Testis (tissue), 3 donors: ENCODE results near the gene SUCLG2. TPM values are rescaled to one million over a fixed set of nuclear protein-coding genes. Genes with fewer than 3 reads are reported as not detected.

Source experiments
- DNase-seq: peaks from one replicate; pipeline ENCODE4 v3.0.0-alpha.2; 2019
- H3K27ac ChIP-seq, 2 donors: fragments of 200-600 bp; sonication (generic); one replicate each; pipeline ENCODE4 v1.5.1; 2019
- H3K27me3 ChIP-seq: fragments of 200-600 bp; sonication (generic); one replicate; pipeline ENCODE4 v1.5.1; 2019
- H3K36me3 ChIP-seq: fragments of 200-600 bp; sonication (generic); one replicate; pipeline ENCODE4 v1.5.1; 2017; ENCODE audit warnings: low read depth; ENCODE audit errors: missing control alignments
- H3K4me1 ChIP-seq: fragments of 200-600 bp; sonication (generic); one replicate; pipeline ENCODE4 v1.5.1; 2019
- H3K4me3 ChIP-seq, 2 donors: fragments of 200-600 bp; sonication (generic); one replicate each; pipeline ENCODE4 v1.5.1; 2017 to 2019
- H3K9me3 ChIP-seq: fragments of 200-600 bp; sonication (generic); one replicate; pipeline ENCODE4 v1.5.1; 2017
- POLR2A ChIP-seq: fragments of 450-650 bp; IDR thresholded peaks from one replicate; pipeline ENCODE4 v1.6.1; 2017; ENCODE audit warnings: antibody characterized with exemption, mild to moderate bottlenecking, moderate library complexity
- WGBS, 2 donors: methylation state at CpG; one replicate each; pipeline ENCODE4 v1.1.5; 2018; 5-methylcytosine and 5-hydroxymethylcytosine counted together
- intact Hi-C: fragments of 100-400 bp; cut with DNase I; formaldehyde crosslinking; loops from one replicate; pipeline ENCODE4 v1.15.1; 2023; ENCODE audit warnings: low total_unique reads
- polyA plus RNA-seq: library from polyadenylated mRNA; stranded (reverse); fragments of 350-450 nt; fragmentation: Illumina TruSeq; extraction: RNeasy Lipid Tissue Mini Kit (QIAGEN cat#74804); gene quantifications from one replicate; pipeline ENCODE4 v1.2.3, GENCODE V29; 2014; ENCODE audit warnings: low read depth, low replicate concordance; ENCODE audit not compliant: insufficient read depth
- total RNA-seq, 2 donors: library from RNA; depleted of rRNA; stranded (reverse); fragments of >200 nt; gene quantifications; one replicate each; pipeline ENCODE4 v1.2.3, GENCODE V29; 2016
- TF ChIP-seq, protein P1 (sequence below), 3 experiments: fragments of 450-650 bp in 2 of 3; fragments of 200-600 bp in 1 of 3; sonication (generic) in 1 of 3; IDR thresholded peaks; one replicate each; pipeline ENCODE4 v1.5.1; 2016 to 2019; ENCODE audit warnings: antibody characterized with exemption in 3 of 3, mild to moderate bottlenecking in 2 of 3, moderate library complexity in 1 of 3

SUCLG2 gene
- total and polyA plus RNA-seq, 3 donors from 2014 or later = 18.0 to 28.7 (median 23.8) TPM

GRCh38 chr3:67362686-67363085 is 291.7 kb downstream of the SUCLG2 start:
- Histone ChIP-seq H3K36me3 (no peaks in the 10 kb centered on the region), H3K27me3 (no peaks in the 10 kb centered on the region), H3K4me1 (no peaks in the 10 kb centered on the region), H3K9me3 (no peaks in the 10 kb centered on the region), H3K4me3 (no peak overlapping the region), H3K27ac (no peak overlapping the region)
- 24 to 49% methylated on average over 4 of the region's 4 CpGs for WGBS, 2 donors
- DNase-seq = no peak
- TF ChIP-seq, protein P1, sequence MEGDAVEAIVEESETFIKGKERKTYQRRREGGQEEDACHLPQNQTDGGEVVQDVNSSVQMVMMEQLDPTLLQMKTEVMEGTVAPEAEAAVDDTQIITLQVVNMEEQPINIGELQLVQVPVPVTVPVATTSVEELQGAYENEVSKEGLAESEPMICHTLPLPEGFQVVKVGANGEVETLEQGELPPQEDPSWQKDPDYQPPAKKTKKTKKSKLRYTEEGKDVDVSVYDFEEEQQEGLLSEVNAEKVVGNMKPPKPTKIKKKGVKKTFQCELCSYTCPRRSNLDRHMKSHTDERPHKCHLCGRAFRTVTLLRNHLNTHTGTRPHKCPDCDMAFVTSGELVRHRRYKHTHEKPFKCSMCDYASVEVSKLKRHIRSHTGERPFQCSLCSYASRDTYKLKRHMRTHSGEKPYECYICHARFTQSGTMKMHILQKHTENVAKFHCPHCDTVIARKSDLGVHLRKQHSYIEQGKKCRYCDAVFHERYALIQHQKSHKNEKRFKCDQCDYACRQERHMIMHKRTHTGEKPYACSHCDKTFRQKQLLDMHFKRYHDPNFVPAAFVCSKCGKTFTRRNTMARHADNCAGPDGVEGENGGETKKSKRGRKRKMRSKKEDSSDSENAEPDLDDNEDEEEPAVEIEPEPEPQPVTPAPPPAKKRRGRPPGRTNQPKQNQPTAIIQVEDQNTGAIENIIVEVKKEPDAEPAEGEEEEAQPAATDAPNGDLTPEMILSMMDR (IDR thresholded peaks at IDR 0.05) = no peak
- TF ChIP-seq POLR2A = no peak
- intact Hi-C loops = no loop called here

GRCh38 chr3:67361770-67362169 is 292.6 kb downstream of the SUCLG2 start:
- TF ChIP-seq, protein P1 (IDR thresholded peaks at IDR 0.05) = no peak
- Histone ChIP-seq H3K36me3 (no peaks in the 10 kb centered on the region), H3K9me3 (no peaks in the 10 kb centered on the region)

GRCh38 chr3:67361323-67361722 is 293.1 kb downstream of the SUCLG2 start:
- Histone ChIP-seq H3K4me3 (no peak overlapping the region), H3K9me3 (no peaks in the 10 kb centered on the region), H3K27me3 (no peaks in the 10 kb centered on the region), H3K27ac (no peak overlapping the region), H3K36me3 (no peaks in the 10 kb centered on the region), H3K4me1 (no peaks in the 10 kb centered on the region)
- 74 to 81% methylated on average over 5 of the region's 5 CpGs for WGBS, 2 donors
- intact Hi-C loops = no loop called here
- TF ChIP-seq, protein P1 (IDR thresholded peaks at IDR 0.05) = no peak
- TF ChIP-seq POLR2A = no peak
- no peak for DNase-seq

More at GRCh38 chr3:67361770-67362169, 292.6 kb downstream of the SUCLG2 start:
- H3K27ac ChIP-seq = no peak overlapping the region
- intact Hi-C loops = no loop called here
- DNase-seq = no peak
- no peaks in the 10 kb centered on the region for H3K4me1 ChIP-seq
- no peaks in the 10 kb centered on the region for H3K27me3 ChIP-seq
- no peak overlapping the region for H3K4me3 ChIP-seq

GRCh38 chr3:67357610-67358458 is 296.6 kb downstream of the SUCLG2 start:
- no peak overlapping the region for H3K27ac ChIP-seq
- H3K4me1 ChIP-seq = no peaks in the 10 kb centered on the region
- no peaks in the 10 kb centered on the region for H3K36me3 ChIP-seq
- no peak for TF ChIP-seq POLR2A
- TF ChIP-seq, protein P1 (IDR thresholded peaks at IDR 0.05) = peak in 2 of 3 experiments; percentile 13 to 36
- WGBS, 2 donors = 23 to 28% methylated on average over 5 of the region's 5 CpGs
- intact Hi-C loops = no loop called here
- peak; percentile 45 for DNase-seq
- no peaks in the 10 kb centered on the region for H3K9me3 ChIP-seq
- no peaks in the 10 kb centered on the region for H3K27me3 ChIP-seq
- no peak overlapping the region for H3K4me3 ChIP-seq
